Neural cell (in vitro differentiated cells): ENCODE measurements around the gene NPY. TPM values are rescaled to one million over a fixed set of nuclear protein-coding genes. Genes with fewer than 3 reads are reported as not detected.

ENCODE experiments used
- H2AFZ ChIP-seq: fragments of 200-600, 300-800 bp; sonication (generic), shearing (Covaris generic); 2 replicates; pipeline ENCODE4 v1.6.0; 2014; ENCODE audit warnings: low read depth, mild to moderate bottlenecking, antibody characterized with exemption, low read length, moderate library complexity
- H3F3A ChIP-seq: fragments of 200-600 bp; shearing (Covaris generic); 2 replicates; pipeline ENCODE4 v1.6.1; 2016; ENCODE audit warnings: mild to moderate bottlenecking, moderate library complexity, mixed read lengths, antibody characterized with exemption, low read length; ENCODE audit not compliant: insufficient read depth, poor library complexity, severe bottlenecking
- H3K27ac ChIP-seq: fragments of 200-600, 300-800 bp; sonication (generic), shearing (Covaris generic); 2 replicates; pipeline ENCODE4 v1.5.1; 2014; ENCODE audit warnings: mild to moderate bottlenecking, low read length, moderate library complexity
- H3K27me3 ChIP-seq: fragments of 300-800, 200-600 bp; sonication (generic), shearing (Covaris generic); 2 replicates; pipeline ENCODE4 v1.6.0; 2014; ENCODE audit warnings: mild to moderate bottlenecking, low read depth, low read length, moderate library complexity; ENCODE audit not compliant: insufficient read depth
- H3K36me3 ChIP-seq: fragments of 300-800, 200-600 bp; sonication (generic), shearing (Covaris generic); 2 replicates; pipeline ENCODE4 v1.5.1; 2014; ENCODE audit warnings: mild to moderate bottlenecking, antibody characterized with exemption, low read length, moderate library complexity; ENCODE audit not compliant: insufficient read depth
- H3K4me2 ChIP-seq: fragments of 300-800, 200-600 bp; sonication (generic), shearing (Covaris generic); 2 replicates; pipeline ENCODE4 v1.6.0; 2014; ENCODE audit warnings: mild to moderate bottlenecking, low read length
- H3K4me3 ChIP-seq: fragments of 300-800, 200-600 bp; sonication (generic), shearing (Covaris generic); 2 replicates; pipeline ENCODE4 v1.5.1; 2014; ENCODE audit warnings: mild to moderate bottlenecking, low read length, moderate library complexity
- H3K79me2 ChIP-seq: fragments of 200-600 bp; shearing (Covaris generic); replicated peaks from 2 replicates; pipeline ENCODE4 v1.6.0; 2014; ENCODE audit warnings: mild to moderate bottlenecking, low read length, moderate library complexity; ENCODE audit not compliant: insufficient read depth
- H3K9ac ChIP-seq: fragments of 300-800, 200-600 bp; sonication (generic), shearing (Covaris generic); 2 replicates; pipeline ENCODE4 v1.6.1; 2016; ENCODE audit warnings: mild to moderate bottlenecking, low read length, mixed read lengths
- H3K9me2 ChIP-seq: fragments of 200-600 bp; shearing (Covaris generic); 2 replicates; pipeline ENCODE4 v1.6.1; 2016; ENCODE audit warnings: mild to moderate bottlenecking, low read length, mixed read lengths; ENCODE audit not compliant: insufficient read depth
- H3K9me3 ChIP-seq: fragments of 200-600, 300-800 bp; sonication (generic), shearing (Covaris generic); 2 replicates; pipeline ENCODE4 v1.6.1; 2016; ENCODE audit warnings: mild to moderate bottlenecking, mixed run types, low read length, moderate library complexity, mixed read lengths
- H4K20me1 ChIP-seq: fragments of 200-600 bp; shearing (Covaris generic); 2 replicates; pipeline ENCODE4 v1.6.1; 2016; ENCODE audit warnings: mild to moderate bottlenecking, mixed run types; ENCODE audit not compliant: insufficient read depth
- CTCF ChIP-seq: fragments of 450-650 bp; IDR thresholded peaks from 2 replicates; pipeline ENCODE4 v1.5.1; 2014; ENCODE audit warnings: antibody characterized with exemption, mild to moderate bottlenecking, moderate library complexity; ENCODE audit not compliant: poor library complexity, severe bottlenecking
- EP300 ChIP-seq: fragments of 450-650 bp; conservative IDR thresholded peaks from 2 replicates; pipeline ENCODE4 v1.6.1; 2014; ENCODE audit warnings: antibody characterized with exemption, mild to moderate bottlenecking, moderate library complexity; ENCODE audit not compliant: poor library complexity, severe bottlenecking
- EZH2 ChIP-seq: fragments of 200-600, 300-800 bp; shearing (Covaris generic), sonication (generic); IDR thresholded peaks from 2 replicates; pipeline ENCODE4 v1.6.1; 2014; ENCODE audit warnings: antibody characterized with exemption, low read length, borderline replicate concordance, mild to moderate bottlenecking; ENCODE audit not compliant: insufficient read depth, poor library complexity, severe bottlenecking
- MXI1 ChIP-seq: fragments of 450-650 bp; conservative IDR thresholded peaks from 2 replicates; pipeline ENCODE4 v1.6.1; 2014; ENCODE audit warnings: antibody characterized with exemption, mild to moderate bottlenecking; ENCODE audit not compliant: poor library complexity, severe bottlenecking
- POLR2AphosphoS5 ChIP-seq: IDR thresholded peaks from 2 replicates; pipeline ENCODE4 v1.6.1; 2012
- RAD21 ChIP-seq: fragments of 450-650 bp; conservative IDR thresholded peaks from 2 replicates; pipeline ENCODE4 v1.6.1; 2014; ENCODE audit warnings: antibody characterized with exemption, mild to moderate bottlenecking, moderate library complexity
- SMC3 ChIP-seq: fragments of 450-650 bp; conservative IDR thresholded peaks from 2 replicates; pipeline ENCODE4 v1.6.1; 2014; ENCODE audit warnings: antibody characterized with exemption, mild to moderate bottlenecking, moderate library complexity; ENCODE audit not compliant: poor library complexity
- TAF1 ChIP-seq: IDR thresholded peaks from 2 replicates; pipeline ENCODE4 v1.6.1; 2012; ENCODE audit warnings: low read depth
- polyA plus RNA-seq: library from polyadenylated mRNA; depleted of rRNA; stranded (reverse); fragments of >200 nt; gene quantifications from 2 replicates; pipeline ENCODE4 v1.2.3, GENCODE V29; 2014
- TF ChIP-seq, protein P1 (sequence below): IDR thresholded peaks from 2 replicates; pipeline ENCODE4 v1.6.1; 2012; ENCODE audit warnings: borderline replicate concordance

NPY gene
- polyA plus RNA-seq, 1 donor from 2014 or later = not detected

DNA sequence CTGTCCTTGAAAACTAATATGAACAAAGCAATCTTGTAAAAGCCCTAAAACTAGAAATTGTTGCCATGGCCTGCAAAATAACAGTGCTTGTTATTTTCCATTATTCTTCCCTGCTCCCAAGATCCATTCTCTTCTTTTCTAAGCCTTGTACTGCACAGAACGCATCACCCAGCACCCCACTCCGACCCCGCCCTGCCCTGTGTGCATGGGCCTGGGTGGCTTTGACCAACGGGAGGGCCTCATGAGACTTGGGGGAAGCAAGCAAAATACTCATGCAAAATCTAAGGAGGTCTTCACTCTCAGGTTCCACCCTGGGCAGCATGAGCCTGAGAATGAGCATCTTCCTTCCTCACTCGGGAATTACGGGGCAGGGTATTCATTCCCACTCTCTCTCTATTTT lies 32.4 kb downstream of the NPY start:
- Histone ChIP-seq H4K20me1 (no peaks in the 10 kb centered on the region), H3K36me3 (no peaks in the 10 kb centered on the region), H3K4me2 (no peak overlapping the region), H3K9me2 (no peaks in the 10 kb centered on the region), H3K79me2 (no peaks in the 10 kb centered on the region), H3F3A (no peaks in the 10 kb centered on the region), H3K9ac (no peak overlapping the region), H3K27me3 (no peaks in the 10 kb centered on the region), H3K4me3 (no peak overlapping the region), H2AFZ (no peak overlapping the region), H3K9me3 (no peaks in the 10 kb centered on the region), H3K27ac (no peak overlapping the region)
- TF ChIP-seq EZH2 (no peak), TAF1 (no peak), POLR2AphosphoS5 (no peak), MXI1 (no peak), EP300 (no peak), CTCF (no peak), SMC3 (no peak), RAD21 (no peak)
- TF ChIP-seq, protein P1, sequence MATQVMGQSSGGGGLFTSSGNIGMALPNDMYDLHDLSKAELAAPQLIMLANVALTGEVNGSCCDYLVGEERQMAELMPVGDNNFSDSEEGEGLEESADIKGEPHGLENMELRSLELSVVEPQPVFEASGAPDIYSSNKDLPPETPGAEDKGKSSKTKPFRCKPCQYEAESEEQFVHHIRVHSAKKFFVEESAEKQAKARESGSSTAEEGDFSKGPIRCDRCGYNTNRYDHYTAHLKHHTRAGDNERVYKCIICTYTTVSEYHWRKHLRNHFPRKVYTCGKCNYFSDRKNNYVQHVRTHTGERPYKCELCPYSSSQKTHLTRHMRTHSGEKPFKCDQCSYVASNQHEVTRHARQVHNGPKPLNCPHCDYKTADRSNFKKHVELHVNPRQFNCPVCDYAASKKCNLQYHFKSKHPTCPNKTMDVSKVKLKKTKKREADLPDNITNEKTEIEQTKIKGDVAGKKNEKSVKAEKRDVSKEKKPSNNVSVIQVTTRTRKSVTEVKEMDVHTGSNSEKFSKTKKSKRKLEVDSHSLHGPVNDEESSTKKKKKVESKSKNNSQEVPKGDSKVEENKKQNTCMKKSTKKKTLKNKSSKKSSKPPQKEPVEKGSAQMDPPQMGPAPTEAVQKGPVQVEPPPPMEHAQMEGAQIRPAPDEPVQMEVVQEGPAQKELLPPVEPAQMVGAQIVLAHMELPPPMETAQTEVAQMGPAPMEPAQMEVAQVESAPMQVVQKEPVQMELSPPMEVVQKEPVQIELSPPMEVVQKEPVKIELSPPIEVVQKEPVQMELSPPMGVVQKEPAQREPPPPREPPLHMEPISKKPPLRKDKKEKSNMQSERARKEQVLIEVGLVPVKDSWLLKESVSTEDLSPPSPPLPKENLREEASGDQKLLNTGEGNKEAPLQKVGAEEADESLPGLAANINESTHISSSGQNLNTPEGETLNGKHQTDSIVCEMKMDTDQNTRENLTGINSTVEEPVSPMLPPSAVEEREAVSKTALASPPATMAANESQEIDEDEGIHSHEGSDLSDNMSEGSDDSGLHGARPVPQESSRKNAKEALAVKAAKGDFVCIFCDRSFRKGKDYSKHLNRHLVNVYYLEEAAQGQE = no peak

GRCh38 chr7:24318326-24318725 lies 34.3 kb downstream of the NPY start:
- TF ChIP-seq SMC3 = no peak
- TF ChIP-seq EP300 = no peak
- no peak for TF ChIP-seq CTCF
- TF ChIP-seq TAF1 = no peak
- TF ChIP-seq EZH2 = no peak
- TF ChIP-seq MXI1 = no peak
- no peak for TF ChIP-seq RAD21
- TF ChIP-seq, protein P1 = no peak
- no peak for TF ChIP-seq POLR2AphosphoS5
- H3K27me3 ChIP-seq = no peaks in the 10 kb centered on the region
- no peak overlapping the region for H3K27ac ChIP-seq

More at GRCh38 chr7:24318326-24318725, 34.3 kb downstream of the NPY start:
- Histone ChIP-seq H3F3A (no peaks in the 10 kb centered on the region), H2AFZ (no peak overlapping the region), H3K4me3 (no peak overlapping the region), H3K4me2 (no peak overlapping the region), H3K9me3 (no peaks in the 10 kb centered on the region), H3K36me3 (no peaks in the 10 kb centered on the region), H4K20me1 (no peaks in the 10 kb centered on the region), H3K9ac (no peak overlapping the region), H3K9me2 (no peaks in the 10 kb centered on the region), H3K79me2 (no peaks in the 10 kb centered on the region)
